GM18517 (cell line): ENCODE results near the gene ZNF32.
A peak's percentile ranks its signal among the peaks of the same experiment; 100 is the strongest.

ENCODE experiments used
- ATAC-seq: cut with Tn5 transposase; IDR thresholded peaks from one replicate; pipeline ENCODE4 v1.9.1; 2021; ENCODE audit warnings: mild to moderate bottlenecking, moderate library complexity; ENCODE audit not compliant: unreplicated experiment

Gene ZNF32

GRCh38 chr10:43648398-43649184, at the start of gene ZNF32:
Gene ZNF32 (minus strand): TSS chr10:43648881. CDS start chr10:43646133, 2,748 bp downstream.
- ATAC-seq, result peak; percentile 98

GRCh38 chr10:43698156-43698555, 49.5 kb upstream of the ZNF32 start:
- no peak for ATAC-seq

GRCh38 chr10:43696909-43697483, 48.3 kb upstream of the ZNF32 start:
- no peak for ATAC-seq

GRCh38 chr10:43695730-43696129, 47.0 kb upstream of the ZNF32 start:
- no peak for ATAC-seq

GRCh38 chr10:43695321-43695720, 46.6 kb upstream of the ZNF32 start:
- no peak for ATAC-seq

- ATAC-seq, result no peak
Measured at GRCh38 chr10:43694526-43694925, 45.8 kb upstream of the ZNF32 start.

GRCh38 chr10:43693602-43694001, 44.9 kb upstream of the ZNF32 start:
- no peak for ATAC-seq

- ATAC-seq, result no peak
Measured at GRCh38 chr10:43692051-43692825, 43.6 kb upstream of the ZNF32 start.

- ATAC-seq, result no peak
Measured at GRCh38 chr10:43691485-43691884, 42.8 kb upstream of the ZNF32 start.

GRCh38 chr10:43689955-43690771, 41.5 kb upstream of the ZNF32 start:
- ATAC-seq, result peak; percentile 96

GRCh38 chr10:43689618-43689954, 40.9 kb upstream of the ZNF32 start:
- peak; percentile 27 for ATAC-seq

GRCh38 chr10:43689007-43689491, 40.4 kb upstream of the ZNF32 start:
- ATAC-seq, result no peak

GRCh38 chr10:43688348-43688892, 39.7 kb upstream of the ZNF32 start:
- no peak for ATAC-seq

GRCh38 chr10:43687373-43687772, 38.7 kb upstream of the ZNF32 start:
- no peak for ATAC-seq

GRCh38 chr10:43686414-43686813, 37.7 kb upstream of the ZNF32 start:
- no peak for ATAC-seq

GRCh38 chr10:43685744-43686143, 37.1 kb upstream of the ZNF32 start:
- no peak for ATAC-seq

GRCh38 chr10:43684292-43684559, 35.5 kb upstream of the ZNF32 start:
- ATAC-seq, result no peak

- ATAC-seq, result no peak
Measured at GRCh38 chr10:43683451-43684291, 35.0 kb upstream of the ZNF32 start.

- ATAC-seq, result no peak
Measured at GRCh38 chr10:43682956-43683355, 34.3 kb upstream of the ZNF32 start.

GRCh38 chr10:43681721-43682120, 33.0 kb upstream of the ZNF32 start:
- ATAC-seq, result no peak
